Stimulated activated CD8-positive, alpha-beta memory T cell treated with anti-CD3 and anti-CD28 coated beads, Interleukin-7, amount 100 ng/mL, for 4 hours (primary cell): Measurements from ENCODE around the gene TBC1D14.
"Not testable (repeated sequence)": the region's sequence is repeated elsewhere in the genome, so short reads cannot be mapped to it uniquely, and the experiment has no call there.

Source experiments
- DNase-seq, 2 donors: peaks; one replicate each; pipeline ENCODE4 v3.0.0-alpha.2; 2020; ENCODE audit warnings: low read depth in 2 of 2

Gene TBC1D14

DNA sequence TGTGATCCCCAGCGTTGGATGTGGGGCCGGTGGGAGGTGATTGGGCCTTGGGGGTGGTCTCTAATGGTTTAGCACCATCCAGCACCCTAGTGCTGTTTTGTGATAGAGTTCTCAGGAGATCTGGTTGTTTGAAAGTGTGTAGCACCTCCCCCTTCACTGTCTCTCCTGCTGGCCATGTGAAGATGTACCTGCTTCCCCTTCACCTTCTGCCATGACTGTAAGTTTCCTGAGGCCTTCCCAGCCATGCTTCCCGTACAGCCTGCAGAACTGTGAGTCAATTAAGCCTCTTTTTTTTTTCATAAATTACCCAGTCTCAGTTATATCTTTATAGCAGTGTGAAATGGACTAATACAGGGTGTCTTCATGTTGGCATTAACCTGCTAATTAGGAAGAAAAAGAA, 19.3 kb upstream of the TBC1D14 start:
- no peak for DNase-seq

DNA sequence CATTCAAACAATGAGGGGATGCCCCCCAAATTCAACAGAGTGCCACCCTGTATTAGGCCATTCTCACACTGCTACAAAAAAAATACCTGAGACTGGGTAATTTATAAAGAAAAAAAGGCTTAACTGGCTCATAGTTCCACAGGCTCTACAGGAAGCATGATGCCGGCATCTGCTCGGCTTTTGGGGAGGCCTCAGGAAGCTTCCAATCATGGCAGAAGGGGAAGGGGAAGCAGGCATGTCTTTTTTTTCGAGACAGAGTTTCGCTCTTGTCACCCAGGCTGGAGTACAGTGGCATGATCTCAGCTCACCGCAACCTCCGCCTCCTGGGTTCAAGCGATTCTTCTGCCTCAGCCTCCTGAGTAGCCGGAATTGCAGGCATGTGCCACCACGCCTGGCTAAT, 18.7 kb upstream of the TBC1D14 start:
- DNase-seq: not testable (repeated sequence)

DNA sequence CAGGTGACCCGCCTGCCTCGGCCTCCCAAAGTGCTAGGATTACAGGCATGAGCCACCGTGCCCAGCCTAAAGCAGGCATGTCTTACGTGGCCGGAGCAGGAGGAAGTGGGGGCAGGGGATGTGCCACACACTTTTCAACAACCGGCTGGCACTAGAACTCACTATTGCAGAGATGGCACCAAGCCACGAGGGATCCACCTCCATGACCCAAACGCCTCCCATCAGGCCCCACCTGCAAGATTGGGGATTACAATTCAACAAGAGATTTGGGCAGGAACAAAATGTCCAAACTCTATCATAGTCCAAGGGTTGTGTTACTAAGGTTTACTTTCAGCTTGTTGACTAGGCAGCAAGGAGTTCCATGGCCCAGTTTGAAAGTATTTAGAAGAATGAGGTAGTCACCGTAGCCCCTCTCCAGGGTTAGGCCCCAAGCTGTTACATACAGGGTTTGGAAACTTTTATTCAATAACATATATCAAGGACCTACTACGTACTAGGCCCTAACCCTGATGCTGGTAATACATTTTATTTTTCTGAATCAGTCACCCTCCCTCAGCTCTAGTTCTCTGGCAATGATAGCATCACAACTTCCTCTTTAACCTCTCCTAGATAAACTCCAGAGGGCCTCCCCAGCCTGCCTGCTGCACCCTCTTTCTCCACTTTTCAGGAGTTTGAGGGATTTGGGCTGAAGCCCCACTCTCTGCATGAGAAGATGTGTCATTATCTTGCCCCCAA, 18.0 kb upstream of the TBC1D14 start:
- DNase-seq: no peak

DNA sequence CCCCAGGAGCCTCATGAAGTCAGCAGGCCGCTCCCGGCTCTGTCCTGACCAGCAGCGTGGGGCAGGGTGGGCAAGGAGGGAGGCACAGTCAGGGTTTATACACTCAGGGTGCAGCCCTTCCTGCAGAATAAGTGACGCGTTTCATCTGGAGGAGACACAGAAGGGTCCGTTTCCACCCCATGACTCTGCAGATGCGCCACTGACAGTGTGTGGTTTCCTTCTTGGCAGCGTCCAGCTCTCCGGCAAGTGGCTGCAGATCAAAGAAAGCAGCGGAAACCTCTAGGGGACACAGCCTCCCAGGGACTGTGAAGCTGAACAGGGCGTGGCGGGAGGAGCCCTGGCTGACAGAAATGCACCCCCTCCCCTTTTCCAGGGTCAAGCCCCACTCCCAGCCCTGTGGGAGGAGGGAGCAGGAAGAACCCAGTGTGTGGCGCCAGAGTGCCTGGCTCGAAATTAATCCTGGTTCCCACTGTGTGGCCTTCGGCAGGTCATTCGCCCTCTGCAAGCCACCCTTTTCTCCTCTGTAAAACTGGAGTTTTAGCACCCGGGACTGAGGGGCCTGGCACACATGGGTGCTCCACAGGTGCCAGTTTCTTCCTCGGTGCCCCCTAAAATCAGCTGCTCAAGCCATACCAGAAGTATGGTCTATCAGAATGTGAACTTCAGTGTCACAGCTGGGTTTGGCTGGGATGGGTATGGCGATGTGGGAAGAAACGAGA, 17.3 kb upstream of the TBC1D14 start:
- no peak for DNase-seq

DNA sequence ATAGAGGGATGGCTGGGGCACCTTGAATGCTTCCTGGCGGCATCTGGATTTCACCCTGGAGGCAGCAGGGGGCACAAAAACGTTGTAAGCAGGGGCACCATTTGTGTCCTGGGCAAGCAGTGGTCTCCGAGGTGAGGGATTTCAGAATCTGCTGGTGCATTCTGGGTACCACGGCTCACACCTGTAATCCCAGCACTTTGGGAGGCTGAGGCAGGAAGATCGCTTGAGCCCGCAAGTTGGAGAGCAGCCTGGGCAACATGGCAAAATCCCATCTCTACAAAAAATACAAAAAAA, 16.8 kb upstream of the TBC1D14 start:
- no peak for DNase-seq

DNA sequence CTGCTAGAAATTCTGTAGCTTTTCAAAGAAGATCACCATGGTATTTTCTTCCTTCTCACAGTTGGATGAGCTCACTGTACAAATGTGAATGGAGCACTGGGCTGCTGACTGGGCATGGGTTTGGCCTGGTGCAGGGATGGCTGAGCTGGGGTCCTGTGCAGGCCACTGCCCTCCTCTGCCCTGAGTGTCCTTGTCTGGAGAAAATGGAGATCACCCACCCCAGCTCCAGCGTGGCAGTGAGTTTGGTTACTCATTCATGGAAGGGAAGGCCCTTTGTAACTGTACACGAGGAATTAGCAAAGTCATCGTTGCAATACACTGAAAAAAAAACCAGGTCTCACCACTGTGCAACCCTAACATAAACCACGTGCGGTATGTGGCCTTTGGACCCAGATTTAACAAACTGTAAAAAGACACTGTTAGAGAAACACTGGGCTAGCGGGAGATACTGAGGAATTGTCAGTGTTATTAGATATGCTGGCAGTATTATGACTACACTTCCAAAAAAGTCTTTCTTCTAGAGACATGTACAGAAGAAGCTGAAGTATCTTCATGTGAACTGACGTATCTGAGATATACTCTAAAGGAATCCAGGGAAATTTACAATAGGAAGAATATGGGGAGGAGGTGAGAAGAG, 16.1 kb upstream of the TBC1D14 start:
- DNase-seq: no peak

DNA sequence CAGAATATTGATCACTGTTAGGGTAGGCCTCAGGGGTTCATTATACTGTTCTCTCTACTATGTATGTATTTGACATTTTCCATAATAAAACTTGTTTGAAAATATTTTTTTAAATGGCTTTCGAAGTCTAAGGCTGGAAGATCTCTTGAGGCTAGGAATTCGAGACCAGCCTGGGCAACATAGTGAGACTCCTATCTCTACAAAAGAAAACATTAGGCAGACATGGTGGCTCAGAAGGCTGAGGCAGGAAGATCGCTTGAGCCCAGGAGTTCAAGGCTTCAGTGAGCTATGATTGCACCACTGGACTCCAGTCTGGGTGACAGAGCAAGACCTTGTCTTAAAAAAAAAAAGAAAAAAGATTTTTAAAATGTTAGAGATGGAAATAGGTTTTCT, 15.5 kb upstream of the TBC1D14 start:
- DNase-seq: no peak

DNA sequence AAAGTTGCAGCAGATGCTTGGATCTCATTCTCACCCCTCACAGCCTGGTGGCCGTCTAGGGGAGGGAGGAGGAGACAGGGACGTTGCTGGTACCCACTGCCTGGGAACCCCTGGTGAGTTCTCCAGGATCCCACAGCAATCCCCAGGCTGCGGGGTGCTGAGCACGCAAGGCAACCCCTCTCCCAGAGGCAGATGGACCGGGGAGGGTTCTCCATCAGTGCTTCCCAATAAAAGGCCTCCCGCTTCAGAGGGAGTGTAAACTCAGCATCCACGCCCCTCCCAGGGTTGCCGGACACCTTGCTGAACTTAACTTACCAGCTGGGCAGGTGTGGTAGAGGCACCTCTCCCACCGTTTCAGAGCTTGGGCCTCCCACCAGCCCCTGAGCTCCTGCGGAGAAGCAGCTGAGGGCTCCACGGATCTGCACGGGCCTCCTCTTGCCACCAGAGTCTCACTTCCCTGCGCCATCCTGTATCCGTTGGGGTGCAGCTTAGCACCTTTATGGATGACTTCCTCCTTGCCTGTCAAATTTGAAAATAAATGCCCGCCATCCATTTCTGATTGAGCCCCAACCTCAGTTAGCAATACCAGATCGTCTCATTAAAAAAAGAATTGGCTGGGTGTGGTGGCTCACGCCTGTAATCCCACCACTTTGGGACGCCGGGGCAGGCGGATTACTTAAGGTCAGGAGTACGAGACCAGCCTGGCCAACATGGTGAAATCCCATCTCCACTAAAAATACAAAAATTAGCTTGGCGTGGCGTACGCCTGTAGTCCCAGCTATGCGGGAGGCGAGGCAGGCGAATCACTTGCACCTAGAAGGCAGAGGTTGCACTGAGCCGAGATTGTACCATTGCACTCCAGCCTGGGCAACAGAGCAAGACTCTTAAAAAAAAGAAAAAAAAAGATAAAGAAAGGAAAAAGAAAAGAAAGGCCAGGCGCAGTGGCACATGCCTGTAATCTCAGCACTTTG, 14.8 kb upstream of the TBC1D14 start:
- no peak for DNase-seq

DNA sequence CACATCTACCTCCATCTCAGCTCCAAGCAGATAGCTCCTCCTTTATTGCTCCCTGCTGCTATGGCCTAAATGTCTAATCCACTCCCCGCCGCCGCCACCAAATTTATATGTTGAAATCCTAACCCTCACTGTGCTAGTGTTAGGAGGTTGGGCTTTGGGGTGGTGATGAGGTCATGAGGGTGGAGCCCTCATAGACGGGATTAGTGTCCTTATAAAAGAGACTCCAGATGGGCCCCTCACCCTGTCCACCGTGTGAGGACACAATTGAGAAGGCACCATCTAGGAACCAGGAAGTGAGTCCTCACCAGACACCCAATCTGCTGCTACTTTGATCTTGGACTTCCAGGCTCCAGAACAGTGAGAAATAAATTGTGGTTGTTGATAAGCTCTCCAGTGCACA, 13.6 kb upstream of the TBC1D14 start:
- no peak for DNase-seq

DNA sequence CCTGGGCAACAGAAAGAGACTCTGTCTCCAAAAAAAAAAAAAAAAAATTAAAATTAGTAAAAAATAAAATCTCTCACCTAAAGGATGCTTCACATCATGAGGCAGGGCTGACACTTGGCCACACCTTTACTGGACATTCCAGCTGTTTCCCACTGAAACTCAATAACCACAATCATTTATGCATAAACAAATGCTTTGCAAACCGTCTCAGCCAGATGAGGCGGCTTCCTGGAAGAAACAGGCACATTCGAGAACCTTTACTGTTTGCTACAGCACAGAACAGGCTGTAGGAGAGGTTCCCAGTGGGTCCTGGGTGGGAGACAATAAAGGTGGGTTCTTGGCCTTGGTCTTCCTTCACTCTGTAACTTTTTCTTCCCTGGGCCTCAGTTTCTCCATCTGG, 10.9 kb upstream of the TBC1D14 start:
- DNase-seq: no peak

DNA sequence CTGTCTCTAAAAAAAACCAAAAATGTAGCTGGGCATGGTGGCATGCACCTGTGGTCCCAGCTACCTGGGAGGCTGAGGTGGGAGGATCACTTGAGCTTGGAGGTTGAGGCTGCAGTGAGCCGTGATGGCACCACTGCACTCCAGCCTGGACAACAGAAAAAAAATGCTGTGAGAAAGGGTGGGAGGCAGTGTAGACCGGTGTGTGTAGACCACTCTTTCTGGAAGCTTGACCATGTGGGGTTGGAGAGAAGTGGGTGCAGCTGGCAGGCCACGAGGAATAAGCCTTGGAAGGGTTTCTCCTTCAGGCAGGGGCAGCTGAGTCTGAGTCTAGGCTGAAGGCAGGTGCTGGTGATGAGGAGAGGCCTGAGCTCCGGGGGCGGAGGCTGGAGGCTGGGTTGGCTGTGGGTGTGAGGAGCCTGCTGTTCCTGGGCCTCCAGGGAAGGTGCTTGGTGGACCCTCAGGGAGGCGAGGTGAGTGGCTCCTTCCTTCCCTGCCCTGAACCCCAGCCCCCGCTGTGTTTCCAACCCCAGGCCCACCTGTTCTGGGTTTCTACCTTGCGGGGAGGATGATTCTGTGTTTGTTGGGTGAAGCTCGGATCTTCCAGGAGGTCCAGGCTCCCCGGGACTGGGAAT, 9.3 kb upstream of the TBC1D14 start:
- DNase-seq: no peak

DNA sequence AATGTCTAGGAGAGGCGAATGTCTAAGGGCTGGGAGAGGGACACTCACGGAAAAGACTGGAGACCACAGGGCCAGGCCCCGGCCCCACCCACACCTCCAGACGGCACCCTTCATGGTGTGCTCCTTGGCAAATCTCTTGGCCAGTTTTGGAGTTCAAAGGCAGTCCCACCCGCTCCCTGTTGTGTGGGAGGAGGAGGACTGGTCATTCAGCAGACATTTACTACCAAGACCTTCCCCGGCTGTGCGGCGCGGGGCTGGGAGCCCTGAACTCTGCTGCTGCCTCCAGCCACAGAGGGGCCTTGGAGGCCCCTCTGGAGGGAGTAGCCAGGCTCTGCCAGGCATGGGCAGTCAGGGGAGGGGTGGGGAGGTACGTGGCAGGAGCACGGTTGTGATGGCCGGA, 8.7 kb upstream of the TBC1D14 start:
- no peak for DNase-seq

DNA sequence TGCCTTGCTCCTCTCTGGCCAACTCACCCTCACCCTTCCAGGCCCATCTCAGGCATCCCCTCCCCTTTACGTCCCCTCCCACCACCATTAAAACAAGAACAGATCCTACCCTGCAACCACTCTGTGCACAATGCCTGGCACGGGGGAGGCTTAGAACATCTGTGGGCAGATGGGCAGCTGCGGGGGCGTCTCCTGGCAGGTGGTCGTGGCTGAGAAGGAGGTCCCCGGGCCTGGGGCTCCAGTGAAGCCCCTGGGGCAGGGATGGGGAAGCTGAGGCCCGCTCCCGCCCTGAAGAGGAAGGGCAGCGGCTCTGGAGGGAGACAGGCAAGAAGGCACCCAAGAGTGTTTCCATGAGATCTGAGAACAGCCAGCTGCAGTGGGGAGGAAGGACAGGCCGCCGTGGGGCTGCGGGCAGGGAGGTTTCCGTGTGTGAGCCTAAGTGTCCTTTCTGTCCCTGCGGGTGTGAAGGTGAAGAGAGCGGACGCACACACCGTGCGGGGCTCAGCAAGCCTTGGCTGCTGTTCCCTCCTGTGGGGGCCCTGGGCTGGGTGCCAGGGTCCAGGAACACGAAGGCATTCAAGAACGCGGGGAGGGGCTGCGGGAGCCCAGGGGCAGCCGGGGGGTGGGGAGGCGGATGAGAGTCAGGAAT, 7.8 kb upstream of the TBC1D14 start:
- no peak for DNase-seq

DNA sequence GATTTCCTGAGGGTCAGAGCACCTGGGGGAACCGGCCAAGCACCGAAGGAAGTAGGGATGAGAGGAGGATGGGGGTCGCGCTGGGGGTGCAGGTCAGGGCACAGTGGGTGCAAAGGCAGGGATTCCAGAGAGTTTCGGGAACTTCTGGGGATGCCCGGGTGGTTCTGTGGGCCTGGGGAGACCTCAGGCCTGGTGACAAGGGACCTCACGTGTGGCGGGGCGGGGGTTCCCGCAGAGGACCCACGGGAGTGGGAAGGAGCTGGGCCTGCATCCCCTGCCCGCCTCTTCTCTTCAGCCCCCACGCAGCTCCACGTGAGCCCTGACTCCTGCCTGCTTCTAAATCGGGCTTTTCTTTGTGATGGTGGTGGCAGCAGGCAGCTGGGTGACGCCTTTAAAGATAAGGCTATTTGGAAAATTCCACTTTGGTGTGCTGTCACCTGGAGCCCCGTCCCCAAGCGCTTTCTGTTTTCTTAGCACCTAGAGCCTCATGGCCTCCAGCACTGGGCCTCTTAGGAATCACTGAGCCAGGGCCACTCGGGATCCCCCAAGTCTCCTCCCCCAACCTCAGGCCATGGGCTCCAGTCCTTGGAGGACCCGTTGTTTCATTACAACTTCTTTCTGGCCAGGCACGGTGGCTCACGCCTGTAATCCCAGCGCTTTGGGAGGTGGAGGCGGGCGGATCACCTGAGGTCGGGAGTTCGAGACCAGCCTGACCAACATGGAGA, 7.1 kb upstream of the TBC1D14 start:
- no peak for DNase-seq

DNA sequence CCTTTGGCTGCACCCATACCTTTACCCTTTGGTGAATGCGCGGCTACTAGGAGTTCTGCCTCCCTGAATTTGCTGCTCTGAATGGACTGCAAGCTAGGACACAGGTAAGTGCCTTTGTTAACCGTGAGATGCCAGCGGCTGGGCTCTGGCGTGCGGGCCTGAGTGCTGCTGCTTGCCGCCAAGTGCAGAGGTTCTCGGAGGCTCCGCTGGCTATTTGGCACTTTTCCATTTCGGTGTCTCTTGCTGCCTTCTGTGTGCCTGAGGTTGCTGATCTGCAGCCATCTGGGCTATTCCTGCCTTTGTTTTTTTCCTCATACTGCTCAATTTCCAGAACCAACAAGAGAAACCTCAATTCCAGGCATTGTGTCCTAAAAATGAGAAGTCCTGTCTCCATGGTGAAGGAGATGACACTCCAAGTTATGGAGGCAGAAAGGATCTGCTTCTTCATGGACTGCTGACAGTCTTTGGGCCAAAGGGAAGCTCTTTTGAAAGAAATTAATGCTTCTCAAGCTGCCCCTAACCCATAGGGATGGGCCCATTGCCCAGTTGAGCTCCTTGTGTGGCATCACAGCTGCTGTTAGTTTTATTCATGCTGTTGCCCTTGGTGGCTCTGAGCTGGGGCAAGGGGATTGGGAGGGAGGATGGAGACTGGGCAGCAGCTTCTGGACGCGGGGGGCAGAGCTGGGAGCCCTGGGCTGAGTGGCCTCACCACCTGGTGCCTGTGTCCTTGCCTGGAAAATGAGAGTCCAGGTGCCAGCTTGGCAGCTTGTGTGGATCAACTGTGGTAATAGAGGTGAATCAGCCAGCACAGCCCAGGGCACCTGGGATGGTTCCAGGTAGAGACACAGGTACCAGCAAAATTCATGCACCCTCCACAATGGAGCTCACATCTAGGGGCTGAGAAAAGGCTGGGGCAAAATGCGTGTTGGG, 3.8 kb upstream of the TBC1D14 start:
- no peak for DNase-seq

DNA sequence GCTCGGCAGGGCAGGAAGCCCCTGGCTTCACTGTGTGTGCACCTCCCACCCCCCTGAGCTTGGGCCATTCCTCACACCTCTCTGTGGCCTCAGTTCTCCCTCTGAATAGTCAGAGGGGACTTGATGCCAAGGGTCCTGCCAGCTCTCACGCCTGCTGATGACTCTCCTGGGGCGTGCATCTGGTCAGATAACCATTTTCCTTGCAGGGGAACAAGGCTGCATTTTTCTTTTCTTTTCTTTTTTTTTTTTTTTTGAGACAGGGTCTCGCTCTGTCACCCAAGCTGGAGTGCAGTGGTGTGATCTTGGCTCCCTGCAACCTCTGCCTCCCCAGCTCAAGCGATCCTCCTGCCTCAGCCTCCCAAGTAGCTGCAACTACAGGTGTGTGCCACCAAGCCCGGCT, 3.1 kb upstream of the TBC1D14 start:
- DNase-seq: not testable (repeated sequence)

DNA sequence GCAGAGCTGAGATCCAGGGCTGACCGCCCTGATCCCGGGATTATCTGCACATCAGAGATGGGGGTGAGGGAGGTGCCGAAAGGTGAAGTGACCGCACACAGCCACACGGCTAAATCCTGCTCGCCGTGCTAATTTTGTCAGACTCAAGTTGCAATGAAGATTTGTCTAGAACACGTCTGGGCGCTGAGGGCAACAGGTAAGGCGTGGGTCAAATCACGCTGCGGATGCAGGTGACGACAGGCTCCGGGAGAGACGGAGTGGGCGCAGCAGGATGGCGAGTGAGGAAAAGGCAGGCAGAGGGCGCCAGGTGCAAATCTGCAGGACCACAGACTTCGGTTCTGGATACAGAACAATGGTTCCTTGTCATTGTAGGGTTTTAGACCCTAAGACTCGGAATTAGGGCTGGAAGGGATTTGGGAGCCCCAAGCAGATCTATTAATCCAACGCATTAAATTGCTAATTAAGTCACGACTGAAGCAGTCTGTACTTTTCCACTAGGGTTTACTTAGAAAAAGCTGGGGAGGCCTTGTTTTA, 1.9 kb upstream of the TBC1D14 start:
- no peak for DNase-seq

DNA sequence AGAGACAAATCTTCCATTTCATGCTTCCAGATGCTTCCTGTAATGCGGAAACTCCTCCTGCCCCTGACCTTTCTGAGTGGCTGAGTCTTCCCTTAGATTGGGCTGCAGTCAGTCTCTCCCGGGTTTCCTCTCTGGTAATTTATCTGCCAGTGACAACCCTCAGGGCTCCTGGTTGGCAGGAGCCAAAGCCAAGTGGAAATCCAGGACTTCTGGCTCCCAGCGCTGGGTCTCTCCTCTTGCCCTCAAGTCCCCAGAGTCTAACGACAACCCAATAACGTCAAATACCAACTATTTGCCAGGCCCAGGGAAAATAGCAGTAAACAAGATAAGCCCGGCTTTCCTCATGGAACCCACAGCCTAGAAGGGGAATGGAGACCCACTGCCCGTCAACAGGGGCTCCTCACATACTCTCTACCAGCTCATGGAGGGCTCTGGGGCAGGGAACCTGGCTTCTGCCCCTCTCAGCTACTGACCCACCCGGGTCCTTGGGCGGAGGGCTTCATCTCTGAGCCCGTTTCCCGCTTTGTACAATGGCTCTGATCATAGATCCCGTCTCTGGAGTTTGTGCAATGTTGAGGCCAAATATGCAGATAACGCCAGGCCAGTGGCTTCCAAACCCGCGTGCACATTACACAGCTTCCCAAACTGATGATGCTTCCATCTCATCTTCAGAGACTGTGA, 1.1 kb upstream of the TBC1D14 start:
- DNase-seq: no peak

DNA sequence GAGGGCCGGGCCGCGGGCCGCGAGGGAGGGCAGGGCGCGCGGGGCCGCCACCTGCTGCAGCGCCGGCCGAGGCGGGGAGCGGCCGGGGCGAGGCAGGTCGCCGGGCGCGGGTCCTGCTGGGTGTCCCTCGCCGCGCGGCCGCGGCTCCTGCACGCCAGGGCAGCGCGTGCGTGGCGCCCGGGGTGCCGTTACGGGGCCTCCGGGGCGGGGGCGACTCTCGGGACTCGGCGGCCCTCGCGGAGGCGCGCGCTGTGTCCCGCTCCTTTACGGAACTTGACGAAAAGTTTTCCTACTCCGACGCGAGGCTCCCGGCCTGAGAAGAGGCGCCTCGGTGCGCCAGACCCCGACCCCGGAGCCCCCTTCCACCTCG, 329 bp downstream of the TBC1D14 start:
- no peak for DNase-seq
